ENCODE data around the gene RABGAP1. TPM values are rescaled to one million over a fixed set of nuclear protein-coding genes. Genes with fewer than 3 reads are reported as not detected.

RABGAP1 gene
- total RNA-seq, 3 donors from 2014 or later (not counting 1 experiment from before 2014, with no cell fraction given): 37.4 to 49.2 (median 43.0) TPM

- no peaks in the 10 kb centered on the region for H3K9me3 Mint-ChIP-seq
- ATAC-seq: no peak
- H3K4me1 Mint-ChIP-seq: no peaks in the 10 kb centered on the region
- Histone ChIP-seq H3K4me1 (ENCODE audit: control insufficient read depth, insufficient read depth, low read length) (no peaks in the 10 kb centered on the region), H3K27ac (ENCODE audit: low read length) (no peak overlapping the region), H3K4me3 (ENCODE audit: low read length) (no peak overlapping the region), H3K36me3 (ENCODE audit: control insufficient read depth, insufficient read depth, low read length) (peaks cover 7% of the 10 kb centered on the region), H3K9me3 (ENCODE audit: control insufficient read depth, insufficient read depth, low read length) (no peaks in the 10 kb centered on the region), H3K27me3 (ENCODE audit: control insufficient read depth, insufficient read depth, low read length) (no peaks in the 10 kb centered on the region)
- 100% methylated on average over 1 of the region's 4 CpGs for WGBS (ENCODE audit: insufficient coverage)
- H3K27me3 Mint-ChIP-seq (ENCODE audit: low read depth in 2 of 2): no peaks in the 10 kb centered on the region
- no peak overlapping the region for H3K27ac Mint-ChIP-seq
- no peak for TF ChIP-seq CTCF (IDR thresholded peaks at IDR 0.05)
- DNase-seq: no peak
- H3K4me3 Mint-ChIP-seq: no peak overlapping the region
- H3K36me3 Mint-ChIP-seq: no peaks in the 10 kb centered on the region
- intact Hi-C loops (cut with micrococcal nuclease): no loop called here
Measured at GRCh38 chr9:123128591-123128990, 187.8 kb downstream of the RABGAP1 start.

- ATAC-seq (no peak), DNase-seq (no peak)
- no peak overlapping the region for H3K27ac ChIP-seq (ENCODE audit: low read length)
- Mint-ChIP-seq H3K9me3 (no peaks in the 10 kb centered on the region), H3K4me1 (no peaks in the 10 kb centered on the region), H3K27ac (no peak overlapping the region), H3K4me3 (no peak overlapping the region), H3K27me3 (ENCODE audit: low read depth in 2 of 2) (no peaks in the 10 kb centered on the region), H3K36me3 (no peaks in the 10 kb centered on the region)
- no peaks in the 10 kb centered on the region for H3K9me3 ChIP-seq (ENCODE audit: control insufficient read depth, insufficient read depth, low read length)
- H3K36me3 ChIP-seq (ENCODE audit: control insufficient read depth, insufficient read depth, low read length): peaks cover 10% of the 10 kb centered on the region
- H3K27me3 ChIP-seq (ENCODE audit: control insufficient read depth, insufficient read depth, low read length): no peaks in the 10 kb centered on the region
- no peak for TF ChIP-seq CTCF (IDR thresholded peaks at IDR 0.05)
- WGBS (ENCODE audit: insufficient coverage): 90% methylated on average over 1 of the region's 1 CpG
- intact Hi-C loops (cut with micrococcal nuclease): no loop called here
- H3K4me3 ChIP-seq (ENCODE audit: low read length): no peak overlapping the region
- no peaks in the 10 kb centered on the region for H3K4me1 ChIP-seq (ENCODE audit: control insufficient read depth, insufficient read depth, low read length)
Measured at GRCh38 chr9:123129423-123129822, 188.6 kb downstream of the RABGAP1 start.

DNA sequence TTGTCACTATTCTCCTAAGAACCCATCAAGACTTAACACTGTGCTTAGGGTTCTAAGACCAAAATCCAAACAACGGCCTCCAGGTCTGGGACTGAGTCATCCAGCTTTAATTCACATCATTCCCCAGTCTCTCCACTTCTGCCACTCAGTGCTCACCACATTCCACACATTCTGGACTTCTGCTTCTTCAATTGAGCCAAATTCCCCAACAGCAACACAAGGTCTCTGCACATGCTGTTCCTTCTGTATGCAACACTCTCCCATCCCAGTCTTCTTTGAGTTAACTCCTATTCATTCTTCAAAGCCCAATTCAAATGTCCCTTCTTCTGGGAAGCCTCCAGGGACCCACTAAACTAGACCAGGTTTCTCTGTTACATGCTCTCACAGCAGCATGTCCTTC, 190.4 kb downstream of the RABGAP1 start:
- no peak for TF ChIP-seq CTCF (IDR thresholded peaks at IDR 0.05)
- no peak overlapping the region for H3K4me3 Mint-ChIP-seq
- no peak for DNase-seq
- no peaks in the 10 kb centered on the region for H3K4me1 Mint-ChIP-seq
- intact Hi-C loops (cut with micrococcal nuclease): no loop called here
- peaks cover 16% of the 10 kb centered on the region for H3K36me3 ChIP-seq (ENCODE audit: control insufficient read depth, insufficient read depth, low read length)
- no peaks in the 10 kb centered on the region for H3K9me3 Mint-ChIP-seq
- no peaks in the 10 kb centered on the region for H3K4me1 ChIP-seq (ENCODE audit: control insufficient read depth, insufficient read depth, low read length)
- no peaks in the 10 kb centered on the region for H3K27me3 ChIP-seq (ENCODE audit: control insufficient read depth, insufficient read depth, low read length)
- no peaks in the 10 kb centered on the region for H3K9me3 ChIP-seq (ENCODE audit: control insufficient read depth, insufficient read depth, low read length)
- 97% methylated on average over 1 of the region's 1 CpG for WGBS (ENCODE audit: insufficient coverage)
- H3K27me3 Mint-ChIP-seq (ENCODE audit: low read depth in 2 of 2): no peaks in the 10 kb centered on the region
- no peak overlapping the region for H3K4me3 ChIP-seq (ENCODE audit: low read length)
- ATAC-seq: no peak
- no peak overlapping the region for H3K27ac Mint-ChIP-seq
- H3K36me3 Mint-ChIP-seq: no peaks in the 10 kb centered on the region
- H3K27ac ChIP-seq (ENCODE audit: low read length): no peak overlapping the region

DNA sequence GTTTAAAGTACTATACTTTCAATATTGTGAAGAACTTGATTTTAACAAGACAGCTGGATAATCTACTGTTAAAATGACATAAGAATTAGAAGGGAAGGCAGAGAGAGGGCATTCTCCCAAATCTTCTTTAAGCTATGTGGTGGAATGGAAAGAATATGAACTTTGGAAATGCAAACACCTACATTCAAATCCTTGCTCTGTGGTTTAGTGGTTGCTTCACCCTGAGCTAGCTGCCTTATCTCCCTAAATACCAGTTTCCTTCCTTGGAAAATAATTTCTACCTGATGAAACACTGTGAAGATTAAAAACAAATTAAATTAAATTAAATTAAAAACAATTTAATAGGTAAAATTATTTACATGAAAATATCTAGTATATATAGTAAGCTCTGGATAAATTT, 191.2 kb downstream of the RABGAP1 start:
- Histone ChIP-seq H3K9me3 (ENCODE audit: control insufficient read depth, insufficient read depth, low read length) (no peaks in the 10 kb centered on the region), H3K36me3 (ENCODE audit: control insufficient read depth, insufficient read depth, low read length) (peaks cover 16% of the 10 kb centered on the region), H3K27me3 (ENCODE audit: control insufficient read depth, insufficient read depth, low read length) (no peaks in the 10 kb centered on the region), H3K27ac (ENCODE audit: low read length) (no peak overlapping the region), H3K4me3 (ENCODE audit: low read length) (no peak overlapping the region), H3K4me1 (ENCODE audit: control insufficient read depth, insufficient read depth, low read length) (no peaks in the 10 kb centered on the region)
- no peaks in the 10 kb centered on the region for H3K27me3 Mint-ChIP-seq (ENCODE audit: low read depth in 2 of 2)
- ATAC-seq (no peak), DNase-seq (no peak)
- no peak overlapping the region for H3K27ac Mint-ChIP-seq
- no peak overlapping the region for H3K4me3 Mint-ChIP-seq
- intact Hi-C loops (cut with micrococcal nuclease): no loop called here
- H3K4me1 Mint-ChIP-seq: no peaks in the 10 kb centered on the region
- no peaks in the 10 kb centered on the region for H3K9me3 Mint-ChIP-seq
- no peaks in the 10 kb centered on the region for H3K36me3 Mint-ChIP-seq
- no peak for TF ChIP-seq CTCF (IDR thresholded peaks at IDR 0.05)
